Measurements from ENCODE around the gene MFAP1. TPM values are rescaled to one million over a fixed set of nuclear protein-coding genes. Genes with fewer than 3 reads are reported as not detected.
"Not testable (repeated sequence)": the region's sequence is repeated elsewhere in the genome, so short reads cannot be mapped to it uniquely, and the experiment has no call there.

The MFAP1 gene
- total and polyA plus RNA-seq, 8 donors, result 5.0 to 11.9 (median 7.5) TPM

DNA sequence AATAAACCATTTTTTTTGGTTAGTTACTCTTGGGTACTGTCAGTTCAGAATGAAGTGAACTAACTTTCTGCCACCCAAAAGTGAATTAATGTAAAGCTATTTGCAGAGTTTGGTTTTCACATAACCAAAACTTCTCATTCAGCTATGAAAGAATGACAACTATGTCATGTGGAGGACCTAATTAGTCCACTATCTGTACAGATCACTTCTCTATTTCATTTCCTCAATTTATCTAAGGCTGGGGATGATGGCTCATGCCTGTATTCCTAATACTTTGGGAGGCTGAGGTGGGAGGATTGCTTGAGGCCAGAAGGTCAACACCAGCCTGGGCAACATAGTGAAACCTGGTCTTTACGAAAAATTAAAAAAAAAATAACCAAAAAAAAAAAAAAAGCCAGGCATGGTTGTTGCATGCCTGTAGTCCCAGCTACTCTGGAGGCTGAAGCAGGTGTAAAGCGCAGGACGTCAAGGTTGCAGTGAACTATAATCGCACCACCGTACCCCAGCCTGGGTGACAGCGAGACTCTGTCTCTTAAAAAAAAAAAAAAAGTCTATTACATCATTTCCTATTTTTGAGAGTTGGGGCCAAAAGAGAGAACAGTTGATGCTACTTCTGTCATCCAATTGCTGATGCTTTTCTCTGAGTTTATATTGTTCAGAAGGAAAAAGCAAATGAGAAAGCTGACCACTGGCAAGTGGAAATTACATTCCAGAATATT is 15.4 kb downstream of the MFAP1 start:
- H3K4me1 ChIP-seq, result no peaks in the 10 kb centered on the region
- no peaks in the 10 kb centered on the region for H3K27me3 ChIP-seq
- H3K4me3 ChIP-seq, result no peak overlapping the region
- DNase-seq (no peak), FAIRE-seq (no peak), ATAC-seq (peak in 1 of 4 donors; percentile 36)
- TF ChIP-seq, protein P1, sequence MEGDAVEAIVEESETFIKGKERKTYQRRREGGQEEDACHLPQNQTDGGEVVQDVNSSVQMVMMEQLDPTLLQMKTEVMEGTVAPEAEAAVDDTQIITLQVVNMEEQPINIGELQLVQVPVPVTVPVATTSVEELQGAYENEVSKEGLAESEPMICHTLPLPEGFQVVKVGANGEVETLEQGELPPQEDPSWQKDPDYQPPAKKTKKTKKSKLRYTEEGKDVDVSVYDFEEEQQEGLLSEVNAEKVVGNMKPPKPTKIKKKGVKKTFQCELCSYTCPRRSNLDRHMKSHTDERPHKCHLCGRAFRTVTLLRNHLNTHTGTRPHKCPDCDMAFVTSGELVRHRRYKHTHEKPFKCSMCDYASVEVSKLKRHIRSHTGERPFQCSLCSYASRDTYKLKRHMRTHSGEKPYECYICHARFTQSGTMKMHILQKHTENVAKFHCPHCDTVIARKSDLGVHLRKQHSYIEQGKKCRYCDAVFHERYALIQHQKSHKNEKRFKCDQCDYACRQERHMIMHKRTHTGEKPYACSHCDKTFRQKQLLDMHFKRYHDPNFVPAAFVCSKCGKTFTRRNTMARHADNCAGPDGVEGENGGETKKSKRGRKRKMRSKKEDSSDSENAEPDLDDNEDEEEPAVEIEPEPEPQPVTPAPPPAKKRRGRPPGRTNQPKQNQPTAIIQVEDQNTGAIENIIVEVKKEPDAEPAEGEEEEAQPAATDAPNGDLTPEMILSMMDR (IDR thresholded peaks at IDR 0.05), result no peak
- no peaks in the 10 kb centered on the region for H3K9me3 ChIP-seq
- 89 to 93% methylated on average over 6 of the region's 6 CpGs for WGBS, 2 donors
- no peak overlapping the region for H3K27ac ChIP-seq
- intact Hi-C loops (cut with DNase I), result no loop called here
- peaks cover 15 to 76% (median 34%) of the 10 kb centered on the region in 3 donors for H3K36me3 ChIP-seq

DNA sequence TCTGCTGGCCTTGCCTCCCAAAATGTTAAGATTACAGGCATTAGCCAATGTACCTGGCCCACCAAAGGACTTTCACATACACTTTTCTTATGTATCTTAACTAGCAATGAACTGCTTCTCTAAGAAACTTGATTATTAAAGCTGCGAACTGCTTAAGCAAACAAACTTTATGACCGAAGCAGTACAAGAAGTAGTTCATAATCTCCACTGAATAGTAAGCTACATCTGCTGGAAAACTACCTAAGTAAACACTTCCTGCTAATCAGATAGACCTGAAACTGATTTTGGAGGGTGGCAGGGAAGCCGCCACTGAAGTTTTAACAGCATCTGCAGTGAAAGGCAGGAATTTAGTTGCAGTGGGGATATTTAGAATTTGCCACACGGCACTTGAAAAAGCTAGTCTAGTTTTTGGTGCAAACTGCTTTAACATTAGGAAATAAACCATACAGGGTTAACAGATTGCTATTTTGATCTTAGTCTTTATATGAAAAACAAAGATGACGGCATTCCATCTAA is 16.0 kb downstream of the MFAP1 start:
- FAIRE-seq, result no peak
- no peaks in the 10 kb centered on the region for H3K4me1 ChIP-seq
- H3K27ac ChIP-seq, result no peak overlapping the region
- TF ChIP-seq, protein P1 (IDR thresholded peaks at IDR 0.05), result no peak
- intact Hi-C loops (cut with DNase I), result no loop called here
- H3K36me3 ChIP-seq, result peaks cover 14 to 70% (median 32%) of the 10 kb centered on the region in 3 donors
- DNase-seq, result no peak
- no peaks in the 10 kb centered on the region for H3K27me3 ChIP-seq
- WGBS, 2 donors, result 91 to 94% methylated on average over 5 of the region's 5 CpGs
- no peak overlapping the region for H3K4me3 ChIP-seq
- no peak for ATAC-seq
- H3K9me3 ChIP-seq, result no peaks in the 10 kb centered on the region

- 98 to 99% methylated on average over 7 of the region's 7 CpGs for WGBS, 2 donors
- Histone ChIP-seq H3K4me1 (peaks cover 0 to 32% (median 7%) of the 10 kb centered on the region in 3 donors), H3K36me3 (peaks cover 0 to 38% (median 10%) of the 10 kb centered on the region in 3 donors)
- H3K9me3 ChIP-seq; H3K27me3 ChIP-seq; H3K4me3 ChIP-seq; DNase-seq; H3K27ac ChIP-seq; intact Hi-C loops (cut with DNase I); ATAC-seq; FAIRE-seq: not testable (repeated sequence)
Observed at GRCh38 chr15:43802676-43803075, 21.8 kb downstream of the MFAP1 start.

GRCh38 chr15:43800286-43801141 is 24.0 kb downstream of the MFAP1 start, which contains the start of gene HYPK:
HYPK (plus strand) TSS chr15:43800599; CDS start chr15:43800623, 24 bp downstream.
- no peaks in the 10 kb centered on the region for H3K27me3 ChIP-seq
- peaks cover 2 to 34% (median 7%) of the 10 kb centered on the region in 3 donors for H3K4me1 ChIP-seq
- H3K4me3 ChIP-seq, result peak within 1 kb of the TSS; percentile 67 to 89 (median 73)
- intact Hi-C loops (cut with DNase I), result no loop called here
- ATAC-seq (peak; percentile 89 to 95 (median 90)), DNase-seq (peak; percentile 89 to 97 (median 93)), FAIRE-seq (no peak)
- TF ChIP-seq, protein P1 (IDR thresholded peaks at IDR 0.05), result no peak
- H3K9me3 ChIP-seq, result no peaks in the 10 kb centered on the region
- H3K36me3 ChIP-seq, result peaks cover 4 to 28% (median 5%) of the 10 kb centered on the region in 3 donors
- H3K27ac ChIP-seq, result peak within 1 kb of the TSS; percentile 60 to 98 (median 84)
- 8 to 10% methylated on average over 44 of the region's 44 CpGs for WGBS, 2 donors

DNA sequence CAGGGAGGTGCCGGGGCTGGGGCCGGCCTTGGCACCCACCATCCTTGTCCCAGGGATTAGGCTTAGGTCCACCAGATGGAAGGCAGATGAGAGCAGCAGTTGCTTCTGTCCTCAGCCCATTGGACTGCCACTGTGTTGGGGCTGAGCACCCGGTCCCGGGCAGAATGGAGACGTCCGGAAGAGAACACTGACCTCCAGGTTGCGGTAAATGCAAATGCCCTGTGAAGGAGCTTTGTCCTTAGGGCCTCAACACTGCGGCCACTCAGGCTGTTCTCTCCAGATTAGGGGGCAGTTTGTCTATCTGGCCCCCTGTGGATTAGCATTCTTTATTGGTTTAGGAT is 24.6 kb downstream of the MFAP1 start, which contains the start of gene SERINC4:
TSS of gene SERINC4 (minus strand) at position 276 of the 341 bp plus-strand sequence. CDS start at position 42, 234 bp downstream.
- Histone ChIP-seq H3K27ac (peak within 1 kb of the TSS; percentile 60 to 98 (median 84)), H3K4me3 (peak within 1 kb of the TSS; percentile 67 to 89 (median 73)), H3K36me3 (peaks cover 4 to 28% (median 5%) of the 10 kb centered on the region in 3 donors), H3K9me3 (no peaks in the 10 kb centered on the region), H3K27me3 (no peaks in the 10 kb centered on the region), H3K4me1 (peaks cover 7 to 39% (median 10%) of the 10 kb centered on the region in 3 donors)
- FAIRE-seq, result no peak
- WGBS, 2 donors, result 95% methylated on average over 8 of the region's 8 CpGs
- TF ChIP-seq, protein P1 (IDR thresholded peaks at IDR 0.05), result no peak
- DNase-seq, result no peak
- intact Hi-C loops (cut with DNase I), result no loop called here
- ATAC-seq, result peak in 3 of 4 donors; percentile 1 to 2 (median 1)
